ENCODE data around the gene SPATA31E1.

The SPATA31E1 gene

DNA sequence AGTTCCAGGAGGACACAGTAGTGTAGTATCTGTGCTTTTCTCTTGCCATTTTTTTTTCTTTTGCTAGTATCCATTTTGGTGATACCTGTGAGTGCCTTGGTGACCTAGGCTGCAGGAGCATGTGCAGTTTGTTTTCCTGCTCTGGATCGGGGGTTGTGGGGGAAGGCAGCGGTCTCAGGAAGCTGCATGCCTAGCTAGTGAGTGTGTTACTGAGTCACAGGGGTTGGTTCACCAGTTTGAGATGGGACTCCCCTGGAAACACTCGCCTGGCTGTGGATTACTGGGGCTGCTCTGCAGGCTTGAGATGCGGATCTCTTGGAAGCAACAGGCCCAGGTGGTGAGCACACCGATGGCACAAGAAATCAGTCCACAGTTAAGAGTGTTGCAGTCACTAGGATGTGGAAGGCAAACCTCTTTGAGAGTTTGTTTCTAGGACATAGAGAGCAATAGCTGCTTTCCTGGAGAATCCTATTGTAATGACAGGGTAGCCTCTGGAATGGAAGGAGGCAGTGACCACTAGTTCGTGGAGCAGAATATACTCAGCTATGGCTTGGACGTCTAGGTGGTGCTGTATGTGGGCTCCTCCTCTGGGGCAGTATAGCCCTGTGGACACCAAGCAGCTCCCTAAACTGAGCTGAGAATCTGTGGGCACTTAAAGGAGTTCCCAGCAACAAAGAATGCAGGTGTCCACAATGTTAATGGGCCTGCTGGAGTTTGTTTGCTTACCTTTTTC lies 20.0 kb upstream of the SPATA31E1 start:
- Histone ChIP-seq H3K27ac (no peak overlapping the region), H2AFZ (no peak overlapping the region), H3K4me1 (no peaks in the 10 kb centered on the region), H3K4me3 (ENCODE audit: low read depth, low read length) (no peak overlapping the region), H3K9ac (no peak overlapping the region), H3K4me2 (ENCODE audit: low read length) (no peak overlapping the region), H3K79me2 (no peaks in the 10 kb centered on the region), H3K9me3 (ENCODE audit: control insufficient read depth, low read length) (no peaks in the 10 kb centered on the region), H3K36me3 (ENCODE audit: control insufficient read depth, insufficient read depth, low read length) (no peaks in the 10 kb centered on the region), H3K27me3 (ENCODE audit: control insufficient read depth, insufficient read depth, low read length) (no peaks in the 10 kb centered on the region)
- TF ChIP-seq, protein P1, sequence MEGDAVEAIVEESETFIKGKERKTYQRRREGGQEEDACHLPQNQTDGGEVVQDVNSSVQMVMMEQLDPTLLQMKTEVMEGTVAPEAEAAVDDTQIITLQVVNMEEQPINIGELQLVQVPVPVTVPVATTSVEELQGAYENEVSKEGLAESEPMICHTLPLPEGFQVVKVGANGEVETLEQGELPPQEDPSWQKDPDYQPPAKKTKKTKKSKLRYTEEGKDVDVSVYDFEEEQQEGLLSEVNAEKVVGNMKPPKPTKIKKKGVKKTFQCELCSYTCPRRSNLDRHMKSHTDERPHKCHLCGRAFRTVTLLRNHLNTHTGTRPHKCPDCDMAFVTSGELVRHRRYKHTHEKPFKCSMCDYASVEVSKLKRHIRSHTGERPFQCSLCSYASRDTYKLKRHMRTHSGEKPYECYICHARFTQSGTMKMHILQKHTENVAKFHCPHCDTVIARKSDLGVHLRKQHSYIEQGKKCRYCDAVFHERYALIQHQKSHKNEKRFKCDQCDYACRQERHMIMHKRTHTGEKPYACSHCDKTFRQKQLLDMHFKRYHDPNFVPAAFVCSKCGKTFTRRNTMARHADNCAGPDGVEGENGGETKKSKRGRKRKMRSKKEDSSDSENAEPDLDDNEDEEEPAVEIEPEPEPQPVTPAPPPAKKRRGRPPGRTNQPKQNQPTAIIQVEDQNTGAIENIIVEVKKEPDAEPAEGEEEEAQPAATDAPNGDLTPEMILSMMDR (IDR thresholded peaks at IDR 0.05): no peak

DNA sequence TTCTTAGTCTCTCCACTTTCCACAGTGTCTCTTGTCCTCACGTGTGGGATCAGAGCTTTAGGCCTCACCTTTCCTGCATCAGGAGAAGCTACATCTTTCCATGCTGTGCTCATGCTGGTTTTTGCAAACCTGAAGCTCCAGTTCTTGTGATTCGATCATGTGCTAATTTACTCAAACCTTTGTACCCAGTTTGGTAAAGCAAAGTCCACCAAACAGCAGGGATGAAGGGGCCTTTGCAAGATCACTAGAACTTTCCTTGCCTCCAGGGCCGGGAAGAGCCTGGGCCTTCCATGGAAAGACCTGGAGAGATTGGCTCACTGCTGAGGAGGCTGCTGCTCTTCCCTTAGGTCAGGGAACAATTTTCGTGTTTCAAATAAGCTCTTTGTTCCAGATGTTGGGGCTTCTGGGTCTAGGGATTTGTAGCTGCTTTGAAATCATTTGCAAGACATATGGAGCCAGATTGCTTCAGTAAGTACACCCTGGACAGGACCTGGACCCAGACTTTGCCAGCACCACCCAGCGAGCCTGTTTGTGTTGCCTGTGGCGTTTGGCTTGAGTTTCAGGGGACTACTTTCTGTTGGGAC lies 18.7 kb upstream of the SPATA31E1 start:
- Histone ChIP-seq H3K4me2 (ENCODE audit: low read length) (no peak overlapping the region), H3K9ac (no peak overlapping the region), H3K27me3 (ENCODE audit: control insufficient read depth, insufficient read depth, low read length) (no peaks in the 10 kb centered on the region), H3K9me3 (ENCODE audit: control insufficient read depth, low read length) (no peaks in the 10 kb centered on the region), H3K36me3 (ENCODE audit: control insufficient read depth, insufficient read depth, low read length) (no peaks in the 10 kb centered on the region), H2AFZ (no peak overlapping the region), H3K27ac (no peak overlapping the region), H3K4me1 (no peaks in the 10 kb centered on the region), H3K4me3 (ENCODE audit: low read depth, low read length) (no peak overlapping the region), H3K79me2 (no peaks in the 10 kb centered on the region)
- TF ChIP-seq, protein P1 (IDR thresholded peaks at IDR 0.05): no peak

DNA sequence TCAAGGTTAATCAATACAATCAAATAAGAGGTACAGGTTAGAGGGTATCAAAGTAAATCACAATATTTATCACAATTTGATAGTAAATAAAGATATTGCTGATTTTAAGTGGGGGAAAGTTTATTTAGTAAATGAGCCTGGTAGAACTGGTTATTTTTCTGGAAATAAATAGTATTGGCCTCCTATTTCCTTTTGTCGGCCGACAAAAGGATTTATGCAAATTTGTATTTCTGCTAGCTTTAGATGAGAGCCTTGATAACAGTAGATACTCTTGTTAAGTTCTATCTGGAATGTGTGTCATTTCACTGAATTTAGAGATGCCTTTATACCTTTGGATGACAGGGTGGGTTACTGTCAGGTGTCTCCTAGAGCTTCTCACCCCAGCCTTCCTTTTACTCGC lies 17.8 kb upstream of the SPATA31E1 start:
- Histone ChIP-seq H3K36me3 (ENCODE audit: control insufficient read depth, insufficient read depth, low read length) (no peaks in the 10 kb centered on the region), H3K4me1 (no peaks in the 10 kb centered on the region), H3K27me3 (ENCODE audit: control insufficient read depth, insufficient read depth, low read length) (no peaks in the 10 kb centered on the region), H3K9ac (no peak overlapping the region), H3K4me2 (ENCODE audit: low read length) (no peak overlapping the region), H2AFZ (no peak overlapping the region), H3K27ac (no peak overlapping the region), H3K9me3 (ENCODE audit: control insufficient read depth, low read length) (no peaks in the 10 kb centered on the region), H3K4me3 (ENCODE audit: low read depth, low read length) (no peak overlapping the region), H3K79me2 (no peaks in the 10 kb centered on the region)
- TF ChIP-seq, protein P1 (IDR thresholded peaks at IDR 0.05): no peak

DNA sequence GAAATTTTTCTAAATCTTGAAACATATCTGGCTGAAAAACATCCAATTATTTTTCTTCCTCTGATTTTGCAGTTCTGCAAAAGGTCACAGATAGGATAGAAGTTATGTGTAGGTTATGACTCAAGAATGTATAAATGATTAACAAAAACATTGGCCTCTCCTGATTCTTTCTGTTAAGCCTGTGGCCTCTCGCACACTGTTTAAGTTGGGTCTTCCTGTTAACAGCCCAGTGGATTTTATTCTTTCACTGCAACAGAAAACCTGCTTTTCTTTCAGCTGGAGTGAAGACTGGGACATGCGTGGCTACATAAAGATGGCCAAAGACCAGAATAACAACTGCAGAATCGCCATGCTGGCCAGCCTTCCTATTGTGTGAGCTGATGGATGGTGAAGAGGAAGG lies 17.1 kb upstream of the SPATA31E1 start:
- Histone ChIP-seq H3K9ac (no peak overlapping the region), H3K36me3 (ENCODE audit: control insufficient read depth, insufficient read depth, low read length) (no peaks in the 10 kb centered on the region)

More for the DNA sequence above, 17.1 kb upstream of the SPATA31E1 start:
- Histone ChIP-seq H3K4me2 (ENCODE audit: low read length) (no peak overlapping the region), H3K27ac (no peak overlapping the region), H3K27me3 (ENCODE audit: control insufficient read depth, insufficient read depth, low read length) (no peaks in the 10 kb centered on the region), H3K9me3 (ENCODE audit: control insufficient read depth, low read length) (no peaks in the 10 kb centered on the region), H3K4me1 (no peaks in the 10 kb centered on the region), H3K79me2 (no peaks in the 10 kb centered on the region), H2AFZ (no peak overlapping the region), H3K4me3 (ENCODE audit: low read depth, low read length) (no peak overlapping the region)
- TF ChIP-seq, protein P1 (IDR thresholded peaks at IDR 0.05): no peak
